Gastrocnemius medialis (tissue), 4 donors: Measurements from ENCODE around the gene PIGN.

Source experiments
- POLR2A ChIP-seq, 2 donors: fragments of 450-650 bp; IDR thresholded peaks; one replicate each; pipeline ENCODE4 v1.6.1; 2017; ENCODE audit warnings: antibody characterized with exemption in 2 of 2, mild to moderate bottlenecking in 2 of 2, moderate library complexity in 2 of 2
- TF ChIP-seq, protein P1 (sequence below), 5 experiments: fragments of 450-650 bp in 3 of 5; fragments of 200-600 bp in 2 of 5; sonication (generic) in 2 of 5; IDR thresholded peaks in 4 of 5; conservative IDR thresholded peaks in 1 of 5; 1 replicate in 4 of 5; 2 replicates in 1 of 5; pipeline ENCODE4 v1.5.1; 2016 to 2019; ENCODE audit warnings: antibody characterized with exemption in 5 of 5, mild to moderate bottlenecking in 3 of 5, moderate library complexity in 3 of 5

DNA sequence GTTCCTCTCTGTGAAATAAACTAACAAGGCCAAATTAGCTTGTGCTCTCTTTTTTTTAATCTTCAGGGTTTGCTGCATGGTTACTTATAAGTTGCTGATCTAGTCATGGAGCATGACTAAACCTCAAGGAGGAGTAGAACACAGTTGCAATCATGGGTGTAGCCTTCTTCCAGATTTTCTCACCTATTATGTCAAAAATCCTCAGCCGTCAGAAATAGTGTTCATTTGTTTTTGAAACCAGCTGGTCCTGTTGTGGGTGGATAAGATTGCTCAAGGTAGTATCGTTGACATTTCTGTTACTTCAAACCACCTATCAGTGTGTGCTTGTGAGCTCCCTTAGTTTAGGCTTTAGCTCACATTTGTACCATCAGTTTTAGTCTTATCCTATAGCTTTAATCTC lies 11.4 kb upstream of the PIGN start:
- TF ChIP-seq, protein P1, sequence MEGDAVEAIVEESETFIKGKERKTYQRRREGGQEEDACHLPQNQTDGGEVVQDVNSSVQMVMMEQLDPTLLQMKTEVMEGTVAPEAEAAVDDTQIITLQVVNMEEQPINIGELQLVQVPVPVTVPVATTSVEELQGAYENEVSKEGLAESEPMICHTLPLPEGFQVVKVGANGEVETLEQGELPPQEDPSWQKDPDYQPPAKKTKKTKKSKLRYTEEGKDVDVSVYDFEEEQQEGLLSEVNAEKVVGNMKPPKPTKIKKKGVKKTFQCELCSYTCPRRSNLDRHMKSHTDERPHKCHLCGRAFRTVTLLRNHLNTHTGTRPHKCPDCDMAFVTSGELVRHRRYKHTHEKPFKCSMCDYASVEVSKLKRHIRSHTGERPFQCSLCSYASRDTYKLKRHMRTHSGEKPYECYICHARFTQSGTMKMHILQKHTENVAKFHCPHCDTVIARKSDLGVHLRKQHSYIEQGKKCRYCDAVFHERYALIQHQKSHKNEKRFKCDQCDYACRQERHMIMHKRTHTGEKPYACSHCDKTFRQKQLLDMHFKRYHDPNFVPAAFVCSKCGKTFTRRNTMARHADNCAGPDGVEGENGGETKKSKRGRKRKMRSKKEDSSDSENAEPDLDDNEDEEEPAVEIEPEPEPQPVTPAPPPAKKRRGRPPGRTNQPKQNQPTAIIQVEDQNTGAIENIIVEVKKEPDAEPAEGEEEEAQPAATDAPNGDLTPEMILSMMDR (IDR thresholded peaks at IDR 0.05 in 4 of 5, conservative IDR thresholded peaks at IDR 0.05 in 1 of 5): no peak
- TF ChIP-seq POLR2A (IDR thresholded peaks at IDR 0.05): no peak
